GM04504 (cell line): Measurements from ENCODE around the gene ADAMTS19.
A peak's percentile ranks its signal among the peaks of the same experiment; 100 is the strongest.

Experiments used
- DNase-seq: peaks from one replicate; pipeline ENCODE4 v3.0.0-alpha.2; 2012; ENCODE audit warnings: low read depth

Gene ADAMTS19

GRCh38 chr5:129770024-129770820 is 310.1 kb downstream of the ADAMTS19 start:
- DNase-seq, result no peak

GRCh38 chr5:129771058-129771838 is 311.1 kb downstream of the ADAMTS19 start:
- peak; percentile 21 for DNase-seq

- no peak for DNase-seq
Observed at GRCh38 chr5:129773376-129773775, 313.3 kb downstream of the ADAMTS19 start.

- no peak for DNase-seq
Observed at GRCh38 chr5:129781594-129781993, 321.5 kb downstream of the ADAMTS19 start.
